GM23338 (cell line): ENCODE measurements around the gene PLEKHJ1.

Experiments used
- CTCF ChIP-seq, 2 experiments: fragments of 200-600 bp in 1 of 2; sonication (generic) in 1 of 2; conservative IDR thresholded peaks; 2 replicates each; pipeline versions ENCODE4 v1.5.1 to v1.6.1; 2016 to 2017; ENCODE audit warnings: antibody characterized with exemption in 2 of 2, low read depth in 2 of 2, mild to moderate bottlenecking in 2 of 2, moderate library complexity in 1 of 2
- EZH2 ChIP-seq: fragments of 200-600 bp; sonication (generic); IDR thresholded peaks from one replicate; pipeline ENCODE4 v1.8.0; 2017; ENCODE audit warnings: antibody characterized with exemption, mild to moderate bottlenecking, low read depth; ENCODE audit not compliant: unreplicated experiment
- POLR2AphosphoS5 ChIP-seq: IDR thresholded peaks from 2 replicates; pipeline ENCODE4 v1.6.1; 2016; ENCODE audit warnings: antibody characterized with exemption, low read depth

GRCh38 chr19:2224754-2225349, 11.3 kb downstream of the PLEKHJ1 start:
- TF ChIP-seq CTCF (conservative IDR thresholded peaks at IDR 0.05; ENCODE audit: low read depth in 2 of 2) (no peak), EZH2 (no peak), POLR2AphosphoS5 (no peak)
